Endothelial cell of umbilical vein (primary cell): ENCODE measurements around the gene COPZ2.

ENCODE experiments used
- CTCF ChIP-seq, 2 donors: IDR thresholded peaks; 1 replicate in 1 of 2; 2 replicates in 1 of 2; pipeline ENCODE4 v1.5.1; 2011; ENCODE audit warnings: low read length in 2 of 2, mild to moderate bottlenecking in 2 of 2, moderate library complexity in 2 of 2, control low read depth in 1 of 2, inconsistent platforms in 1 of 2, low read depth in 1 of 2; ENCODE audit not compliant: insufficient read depth in 1 of 2; ENCODE audit errors: extremely low read depth in 1 of 2
- EZH2 ChIP-seq: IDR thresholded peaks from 2 replicates; pipeline ENCODE4 v1.6.1; 2012; ENCODE audit warnings: borderline replicate concordance, low read depth, mild to moderate bottlenecking, moderate library complexity, low read length, inconsistent platforms; ENCODE audit not compliant: severe bottlenecking
- GATA2 ChIP-seq: IDR thresholded peaks from 2 replicates; pipeline ENCODE4 v1.7.0; 2011; ENCODE audit warnings: low read depth, mild to moderate bottlenecking, moderate library complexity, mixed read lengths, low read length; ENCODE audit not compliant: insufficient read length, insufficient read depth
- POLR2A ChIP-seq: IDR thresholded peaks from 2 replicates; pipeline ENCODE4 v1.6.1; 2012; ENCODE audit warnings: low read depth, mild to moderate bottlenecking, control low read depth, low read length
- POLR2AphosphoS5 ChIP-seq: IDR thresholded peaks from 2 replicates; pipeline ENCODE4 v1.6.1; 2012; ENCODE audit warnings: low read depth, mild to moderate bottlenecking, control low read depth, low read length, moderate library complexity; ENCODE audit not compliant: insufficient read depth

- no peak for TF ChIP-seq CTCF (IDR thresholded peaks at IDR 0.05; ENCODE audit: extremely low read depth in 1 of 2, insufficient read depth in 1 of 2, low read depth in 1 of 2, low read length in 2 of 2)
- TF ChIP-seq EZH2: no peak
- no peak for TF ChIP-seq POLR2A
- no peak for TF ChIP-seq GATA2
- no peak for TF ChIP-seq POLR2AphosphoS5
These were observed 57.1 kb downstream of the COPZ2 start for GRCh38 chr17:47980541-47980940.
